Measurements from ENCODE around the gene ZCCHC4.

DNA sequence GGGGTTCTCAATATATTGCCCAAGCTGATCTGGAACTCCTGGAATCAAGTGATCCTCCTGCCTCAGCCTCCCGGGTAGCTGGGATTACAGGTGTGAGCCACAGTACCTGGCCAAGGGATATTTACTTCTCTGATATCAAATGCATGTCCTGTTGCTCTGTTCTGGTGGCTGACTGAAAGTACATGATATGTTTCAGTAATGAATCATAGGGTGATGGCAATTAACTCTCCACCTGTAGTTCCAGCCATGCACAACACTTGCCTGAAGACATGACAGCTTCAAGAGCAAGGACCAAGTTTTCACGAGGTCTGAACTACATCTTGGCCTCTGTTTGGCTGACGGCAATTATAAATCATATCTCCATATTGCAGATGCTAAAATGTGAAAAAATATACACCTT is 9.1 kb downstream of the ZCCHC4 start:
- TF ChIP-seq, protein P1, sequence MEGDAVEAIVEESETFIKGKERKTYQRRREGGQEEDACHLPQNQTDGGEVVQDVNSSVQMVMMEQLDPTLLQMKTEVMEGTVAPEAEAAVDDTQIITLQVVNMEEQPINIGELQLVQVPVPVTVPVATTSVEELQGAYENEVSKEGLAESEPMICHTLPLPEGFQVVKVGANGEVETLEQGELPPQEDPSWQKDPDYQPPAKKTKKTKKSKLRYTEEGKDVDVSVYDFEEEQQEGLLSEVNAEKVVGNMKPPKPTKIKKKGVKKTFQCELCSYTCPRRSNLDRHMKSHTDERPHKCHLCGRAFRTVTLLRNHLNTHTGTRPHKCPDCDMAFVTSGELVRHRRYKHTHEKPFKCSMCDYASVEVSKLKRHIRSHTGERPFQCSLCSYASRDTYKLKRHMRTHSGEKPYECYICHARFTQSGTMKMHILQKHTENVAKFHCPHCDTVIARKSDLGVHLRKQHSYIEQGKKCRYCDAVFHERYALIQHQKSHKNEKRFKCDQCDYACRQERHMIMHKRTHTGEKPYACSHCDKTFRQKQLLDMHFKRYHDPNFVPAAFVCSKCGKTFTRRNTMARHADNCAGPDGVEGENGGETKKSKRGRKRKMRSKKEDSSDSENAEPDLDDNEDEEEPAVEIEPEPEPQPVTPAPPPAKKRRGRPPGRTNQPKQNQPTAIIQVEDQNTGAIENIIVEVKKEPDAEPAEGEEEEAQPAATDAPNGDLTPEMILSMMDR (IDR thresholded peaks at IDR 0.05; ENCODE audit: insufficient read depth, low read depth, low read length), result no peak
- TF ChIP-seq EZH2 (IDR thresholded peaks at IDR 0.05; ENCODE audit: insufficient read depth, low read length), result no peak

All from astrocyte (in vitro differentiated cells and primary cell).